IPS-NIHi7 (cell line): ENCODE measurements around the gene TMEM61.
A peak's percentile ranks its signal among the peaks of the same experiment; 100 is the strongest.
"Not testable (repeated sequence)": the region's sequence is repeated elsewhere in the genome, so short reads cannot be mapped to it uniquely, and the experiment has no call there.

Source experiments
- DNase-seq: peaks from one replicate; pipeline ENCODE4 v3.0.0; 2012; ENCODE audit warnings: mixed read lengths; ENCODE audit errors: extremely low spot score

The TMEM61 gene

GRCh38 chr1:55001311-55001710 is 20.9 kb downstream of the TMEM61 start:
- no peak for DNase-seq

- no peak for DNase-seq
Observed at GRCh38 chr1:55002686-55003085, 22.3 kb downstream of the TMEM61 start.

- no peak for DNase-seq
Observed at GRCh38 chr1:55005351-55006140, 25.1 kb downstream of the TMEM61 start.

GRCh38 chr1:55006931-55007330 is 26.5 kb downstream of the TMEM61 start:
- DNase-seq, result no peak

GRCh38 chr1:55007625-55008024 is 27.2 kb downstream of the TMEM61 start:
- DNase-seq, result no peak

- no peak for DNase-seq
Observed at GRCh38 chr1:55010194-55010886, 29.9 kb downstream of the TMEM61 start.

GRCh38 chr1:55010887-55011217 is 30.4 kb downstream of the TMEM61 start:
- no peak for DNase-seq

GRCh38 chr1:55012661-55013060 is 32.2 kb downstream of the TMEM61 start:
- DNase-seq, result no peak

- DNase-seq, result no peak
Observed at GRCh38 chr1:55015123-55015522, 34.7 kb downstream of the TMEM61 start.

GRCh38 chr1:55015731-55016620 is 35.5 kb downstream of the TMEM61 start:
- DNase-seq, result no peak

GRCh38 chr1:55018395-55018794 is 38.0 kb downstream of the TMEM61 start:
- DNase-seq, result no peak

- DNase-seq, result peak; percentile 98
Observed at GRCh38 chr1:55021942-55022546, 41.6 kb downstream of the TMEM61 start.

GRCh38 chr1:55024163-55024562 is 43.7 kb downstream of the TMEM61 start:
- not testable (repeated sequence) for DNase-seq

- DNase-seq, result not testable (repeated sequence)
Observed at GRCh38 chr1:55026682-55027081, 46.3 kb downstream of the TMEM61 start.

GRCh38 chr1:55031098-55031497 is 50.7 kb downstream of the TMEM61 start:
- DNase-seq, result not testable (repeated sequence)

GRCh38 chr1:55033265-55033614 is 52.8 kb downstream of the TMEM61 start:
- no peak for DNase-seq

- no peak for DNase-seq
Observed at GRCh38 chr1:55034476-55035133, 54.2 kb downstream of the TMEM61 start.

GRCh38 chr1:55035904-55036303 is 55.5 kb downstream of the TMEM61 start:
- DNase-seq, result no peak

GRCh38 chr1:55037733-55038551 is 57.5 kb downstream of the TMEM61 start:
- DNase-seq, result no peak

- no peak for DNase-seq
Observed at GRCh38 chr1:55038552-55038838, 58.1 kb downstream of the TMEM61 start.

GRCh38 chr1:55038974-55039341 is 58.5 kb downstream of the TMEM61 start:
- DNase-seq, result no peak
